HepG2 (cell line): ENCODE results near the gene PRR36. TPM values are rescaled to one million over a fixed set of nuclear protein-coding genes. Genes with fewer than 3 reads are reported as not detected.
A peak's percentile ranks its signal among the peaks of the same experiment; 100 is the strongest.

ENCODE experiments used
- ATAC-seq: fragments of 200-7000 bp; cut with Tn5 transposase; 3 replicates; pipeline ENCODE4 v1.9.1; 2020; ENCODE audit warnings: mild to moderate bottlenecking, moderate library complexity
- BruUV-seq: library from RNA; stranded (reverse); fragments of 400-500 nt; replicated peaks from 2 replicates; lab custom pipeline; 2021; lab: Mats Ljungman, UMichigan
- CTCF ChIA-PET: fragments of 300-600 bp; formaldehyde crosslinking; extraction: SDS; loops from one replicate; lab custom pipeline; 2021; ENCODE audit warnings: low total read pairs, inconsistent platforms, low intra/inter-chr PET ratio; lab: Yijun Ruan, JAX
- POLR2A ChIA-PET: fragments of 350-600 bp; sonication (Branson Sonifier 250); formaldehyde crosslinking; loops from one replicate; lab custom pipeline; 2020; ENCODE audit warnings: antibody characterized with exemption, inconsistent platforms; lab: Yijun Ruan, JAX
- DNase-seq: peaks from one replicate; pipeline ENCODE4 v3.0.0-alpha.2; 2015; ENCODE audit warnings: low spot score
- FAIRE-seq: peaks from 3 replicates; lab custom pipeline; 2011; peaks lifted over from hg19 to GRCh38; lab: Jason Lieb, UNC
- H2AFZ ChIP-seq: one replicate; pipeline ENCODE4 v1.6.1; 2011; ENCODE audit warnings: low read length, inconsistent platforms
- H3K27ac ChIP-seq: fragments of 300-600 bp; 3 replicates; pipeline ENCODE4 v1.8.0; 2011; ENCODE audit warnings: mixed run types, mild to moderate bottlenecking, mixed read lengths, low read length, inconsistent platforms; ENCODE audit not compliant: insufficient read depth; ENCODE audit errors: extremely low read length
- H3K27me3 ChIP-seq, 2 experiments: fragments of 200-600 bp in 1 of 2; 2 replicates in 1 of 2; 3 replicates in 1 of 2; pipeline versions ENCODE4 v1.6.0 to v1.8.0; 2011; ENCODE audit warnings: low read length in 2 of 2, mild to moderate bottlenecking in 2 of 2, moderate library complexity in 2 of 2, inconsistent platforms in 1 of 2; ENCODE audit not compliant: insufficient read depth in 2 of 2, control insufficient read depth in 1 of 2
- H3K36me3 ChIP-seq, 2 experiments: fragments of 200-600 bp in 1 of 2; replicated peaks in 1 of 2; 2 replicates in 1 of 2; 3 replicates in 1 of 2; pipeline versions ENCODE4 v1.5.1 to v1.8.0; 2011; ENCODE audit warnings: low read length in 2 of 2, inconsistent platforms in 1 of 2; ENCODE audit not compliant: insufficient read depth in 2 of 2, control insufficient read depth in 1 of 2
- H3K4me1 ChIP-seq: 2 replicates; pipeline ENCODE4 v1.5.1; 2012; ENCODE audit warnings: low read length, inconsistent platforms; ENCODE audit not compliant: insufficient read depth
- H3K4me2 ChIP-seq: 2 replicates; pipeline ENCODE4 v1.6.0; 2011; ENCODE audit warnings: low read depth, low read length, inconsistent platforms
- H3K4me3 ChIP-seq, 3 experiments: fragments of 200-600 bp in 1 of 3; sonication (generic), shearing (Covaris generic) in 1 of 3; replicated peaks in 1 of 3; 2 replicates each; pipeline ENCODE4 v1.5.1; 2011 to 2016; ENCODE audit warnings: low read length in 3 of 3, inconsistent platforms in 2 of 3, low read depth in 2 of 3, mild to moderate bottlenecking in 2 of 3, control low read depth in 1 of 3, mixed read lengths in 1 of 3; ENCODE audit not compliant: insufficient read depth in 1 of 3
- H3K79me2 ChIP-seq: one replicate; pipeline ENCODE4 v1.6.1; 2011; ENCODE audit warnings: low read length, inconsistent platforms; ENCODE audit not compliant: insufficient read depth
- H3K9ac ChIP-seq: 2 replicates; pipeline ENCODE4 v1.6.0; 2011; ENCODE audit warnings: mild to moderate bottlenecking, low read depth, low read length, inconsistent platforms; ENCODE audit not compliant: insufficient read depth
- H3K9me3 ChIP-seq: 2 replicates; pipeline ENCODE4 v1.5.1; 2012; ENCODE audit warnings: mild to moderate bottlenecking, low read length
- H4K20me1 ChIP-seq: 2 replicates; pipeline ENCODE4 v1.6.0; 2011; ENCODE audit warnings: inconsistent platforms, mild to moderate bottlenecking, low read length, moderate library complexity; ENCODE audit not compliant: insufficient read depth
- BORCS8-MEF2B ChIP-seq: sonication (generic); formaldehyde crosslinking; IDR thresholded peaks from 2 replicates; pipeline ENCODE4 v1.8.0; 2022; ENCODE audit warnings: mild to moderate bottlenecking, missing genetic modification reagents
- ELF4 ChIP-seq: sonication (generic); formaldehyde crosslinking; IDR thresholded peaks from 2 replicates; pipeline ENCODE4 v1.5.0; 2020; ENCODE audit warnings: missing genetic modification reagents, mild to moderate bottlenecking, moderate library complexity, borderline replicate concordance
- JUN ChIP-seq: sonication (generic); formaldehyde crosslinking; IDR thresholded peaks from 2 replicates; pipeline ENCODE4 v1.4.0; 2020; ENCODE audit warnings: mild to moderate bottlenecking, missing genetic modification reagents
- MLXIP ChIP-seq: sonication (generic); formaldehyde crosslinking; IDR thresholded peaks from 2 replicates; pipeline ENCODE4 v1.9.0; 2021; ENCODE audit warnings: missing genetic modification reagents, borderline replicate concordance
- MYC ChIP-seq: sonication (generic); formaldehyde crosslinking; IDR thresholded peaks from 2 replicates; pipeline ENCODE4 v1.9.0; 2021; ENCODE audit warnings: missing genetic modification reagents, borderline replicate concordance
- PHB2 ChIP-seq: fragments of 450-650 bp; IDR thresholded peaks from 2 replicates; pipeline ENCODE4 v1.6.1; 2018; ENCODE audit not compliant: partially characterized antibody
- POLR2AphosphoS5 ChIP-seq: IDR thresholded peaks from 2 replicates; pipeline ENCODE4 v1.6.1; 2012; ENCODE audit warnings: low read depth, low read length
- RFX1 ChIP-seq: fragments of 450-650 bp; IDR thresholded peaks from 2 replicates; pipeline ENCODE4 v1.6.1; 2017
- RORA ChIP-seq: sonication (generic); formaldehyde crosslinking; IDR thresholded peaks from 2 replicates; pipeline ENCODE4 v1.5.0; 2020; ENCODE audit warnings: mild to moderate bottlenecking, missing genetic modification reagents, moderate library complexity
- TEAD2 ChIP-seq: sonication (generic); formaldehyde crosslinking; IDR thresholded peaks from 2 replicates; pipeline ENCODE4 v1.9.0; 2021; ENCODE audit warnings: missing genetic modification reagents
- TEAD3 ChIP-seq: optimal IDR thresholded peaks from 2 replicates; pipeline ENCODE3; 2016; ENCODE audit warnings: borderline replicate concordance
- THAP8 ChIP-seq: sonication (generic); formaldehyde crosslinking; IDR thresholded peaks from 2 replicates; pipeline ENCODE4 v1.5.1; 2020; ENCODE audit warnings: missing genetic modification reagents, mild to moderate bottlenecking, borderline replicate concordance
- TOPORS ChIP-seq: sonication (generic); formaldehyde crosslinking; IDR thresholded peaks from 2 replicates; pipeline ENCODE4 v1.8.0; 2023; ENCODE audit warnings: mild to moderate bottlenecking, missing genetic modification reagents
- ZFAT ChIP-seq: sonication (generic); formaldehyde crosslinking; conservative IDR thresholded peaks from 2 replicates; pipeline ENCODE4 v1.8.1; 2023; ENCODE audit warnings: missing genetic modification reagents, inconsistent platforms
- ZFP90 ChIP-seq: sonication (generic); formaldehyde crosslinking; IDR thresholded peaks from 2 replicates; pipeline ENCODE4 v1.8.0; 2022; ENCODE audit warnings: missing genetic modification reagents, mild to moderate bottlenecking, inconsistent platforms, borderline replicate concordance
- ZNF496 ChIP-seq: sonication (generic); formaldehyde crosslinking; IDR thresholded peaks from 2 replicates; pipeline ENCODE4 v1.8.1; 2023; ENCODE audit warnings: mild to moderate bottlenecking, moderate library complexity, missing genetic modification reagents; ENCODE audit not compliant: insufficient replicate concordance
- ZNF556 ChIP-seq: sonication (generic); formaldehyde crosslinking; IDR thresholded peaks from 2 replicates; pipeline ENCODE4 v1.4.0; 2020; ENCODE audit warnings: mild to moderate bottlenecking, missing genetic modification reagents, borderline replicate concordance
- ZNF562 ChIP-seq: sonication (generic); formaldehyde crosslinking; IDR thresholded peaks from 2 replicates; pipeline ENCODE4 v1.8.0; 2022; ENCODE audit warnings: missing genetic modification reagents, borderline replicate concordance
- WGBS: methylation state at CpG from one replicate; pipeline ENCODE4 v1.1.6; 2017; ENCODE audit warnings: low lambda C conversion rate; 5-methylcytosine and 5-hydroxymethylcytosine counted together
- in situ Hi-C: cut with HindIII; loops from 2 replicates; pipeline ENCODE4 v1.10.0; 2017; ENCODE audit warnings: low pct_unique_long_range_greater_than_20kb; ENCODE audit not compliant: extremely low pct_ligation_motif_present
- intact Hi-C: fragments of 100-400 bp; cut with micrococcal nuclease; formaldehyde crosslinking; loops from one replicate; pipeline ENCODE4 v1.10.0; 2022; ENCODE audit not compliant: unreplicated experiment
- polyA plus RNA-seq, 8 experiments: library from polyadenylated mRNA; depleted of rRNA in 3 of 8; stranded (reverse) in 7 of 8; unstranded in 1 of 8; fragments of >200 nt; fragmentation: Illumina TruSeq in 4 of 8; extraction: Trizol in 4 of 8; gene quantifications; 2 replicates each; pipeline versions ENCODE4 v1.2.1 to v1.2.3, GENCODE V29; 2011 to 2016; ENCODE audit warnings: low read depth in 4 of 8, missing spikeins in 1 of 8, mixed read lengths in 1 of 8; ENCODE audit not compliant: insufficient read depth in 1 of 8
- total RNA-seq, 5 experiments: library from RNA; depleted of rRNA; stranded (reverse); fragments of >200 nt; fragmentation: Illumina TruSeq; extraction: Trizol; gene quantifications; 2 replicates each; pipeline ENCODE4 v1.2.3, GENCODE V29; 2016; ENCODE audit warnings: low read depth in 1 of 5

Gene PRR36
- total and polyA plus RNA-seq, 2 of the 13 experiments (the other 11 are each of a cell fraction or from before 2014, with no cell fraction given), result 0.07 to 0.17 TPM

GRCh38 chr19:7921967-7922835 is 48.0 kb upstream of the PRR36 start:
- ChIA-PET CTCF (no interaction called here), POLR2A (interaction anchor here (1.4 to 5.4 kb wide), 3 partner anchors 21 to 53 kb away, joined by 7 to 85 read pairs (median 67); partner anchors contain the start of gene TIMM44)
- Histone ChIP-seq H3K9ac (no peak overlapping the region), H3K9me3 (no peaks in the 10 kb centered on the region), H2AFZ (no peak overlapping the region), H3K27ac (no peak overlapping the region), H3K4me1 (peaks cover 25% of the 10 kb centered on the region), H3K4me3 (no peak overlapping the region), H3K36me3 (peaks cover 5 to 10% of the 10 kb centered on the region in 2 experiments; a peak in 2 of 5 replicates), H4K20me1 (peaks cover 5% of the 10 kb centered on the region; the same call in 1 of the 2 replicates), H3K4me2 (no peak overlapping the region), H3K27me3 (no peaks in the 10 kb centered on the region; a peak in 1 of 5 replicates), H3K79me2 (no peaks in the 10 kb centered on the region)
- intact Hi-C loops (no loop called here), in situ Hi-C loops (loop anchor here (5.0 kb wide), 1 partner anchor 70 kb away; no protein-coding TSS in a partner anchor)
- no peak for DNase-seq
- FAIRE-seq, result no peak
- TSS peak; percentile 42 for BruUV-seq
- 94% methylated on average over 13 of the region's 31 CpGs for WGBS
- no peak for ATAC-seq
- TF ChIP-seq ZNF556 (CRISPR knock-in tag), result no peak
- no peak for TF ChIP-seq ZNF562 (CRISPR knock-in tag)
- TF ChIP-seq RORA (CRISPR knock-in tag), result no peak
- TF ChIP-seq ZFAT (CRISPR knock-in tag), result no peak
- TF ChIP-seq ZFP90, result no peak
- no peak for TF ChIP-seq BORCS8-MEF2B (CRISPR knock-in tag)
- TF ChIP-seq THAP8 (CRISPR knock-in tag), result no peak
- TF ChIP-seq TEAD3, result no peak
- no peak for TF ChIP-seq MYC (CRISPR knock-in tag)
- TF ChIP-seq TEAD2 (CRISPR knock-in tag), result no peak
- no peak for TF ChIP-seq PHB2
- no peak for TF ChIP-seq RFX1
- no peak for TF ChIP-seq JUN
- no peak for TF ChIP-seq MLXIP (CRISPR knock-in tag)
- TF ChIP-seq POLR2AphosphoS5, result no peak
- TF ChIP-seq ZNF496 (CRISPR knock-in tag), result no peak
- no peak for TF ChIP-seq TOPORS (CRISPR knock-in tag)
- no peak for TF ChIP-seq ELF4 (CRISPR knock-in tag)
- TF ChIP-seq, all 625 proteins: peak for 0
